ENCODE measurements around the gene ZNF598.
"Not testable (repeated sequence)": the region's sequence is repeated elsewhere in the genome, so short reads cannot be mapped to it uniquely, and the experiment has no call there.

ZNF598 gene

DNA sequence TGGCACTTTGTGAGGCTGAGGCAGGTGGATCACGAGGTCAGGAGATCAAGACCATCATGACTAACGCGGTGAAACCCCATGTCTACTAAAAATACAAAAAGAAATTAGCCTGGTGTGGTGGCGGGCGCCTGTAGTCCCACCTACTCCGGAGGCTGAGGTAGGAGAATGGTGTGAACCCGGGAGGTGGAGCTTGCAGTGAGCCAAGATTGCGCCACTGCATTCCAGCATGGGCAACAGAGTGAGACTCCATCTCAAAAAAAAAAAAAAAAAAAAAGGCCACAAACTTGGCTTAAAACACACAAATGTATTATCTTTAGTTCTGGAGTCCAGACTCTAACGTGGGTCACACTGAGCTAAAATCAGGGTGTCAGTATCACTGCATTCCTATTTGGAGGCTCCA, 2.1 kb upstream of the ZNF598 start:
- H3K4me3 ChIP-seq (ENCODE audit: low read depth, low read length); H3K27ac ChIP-seq (ENCODE audit: extremely low read depth, low read depth, low read length); H3K9me3 ChIP-seq (ENCODE audit: control insufficient read depth, insufficient read depth, low read depth, low read length): not testable (repeated sequence)
- CTCF ChIA-PET, result interaction anchor here (0.9 to 2.5 kb wide), 6 partner anchors 8 to 142 kb away, joined by 3 to 11 read pairs (median 6); no protein-coding TSS in a partner anchor
- TF ChIP-seq, protein P1, sequence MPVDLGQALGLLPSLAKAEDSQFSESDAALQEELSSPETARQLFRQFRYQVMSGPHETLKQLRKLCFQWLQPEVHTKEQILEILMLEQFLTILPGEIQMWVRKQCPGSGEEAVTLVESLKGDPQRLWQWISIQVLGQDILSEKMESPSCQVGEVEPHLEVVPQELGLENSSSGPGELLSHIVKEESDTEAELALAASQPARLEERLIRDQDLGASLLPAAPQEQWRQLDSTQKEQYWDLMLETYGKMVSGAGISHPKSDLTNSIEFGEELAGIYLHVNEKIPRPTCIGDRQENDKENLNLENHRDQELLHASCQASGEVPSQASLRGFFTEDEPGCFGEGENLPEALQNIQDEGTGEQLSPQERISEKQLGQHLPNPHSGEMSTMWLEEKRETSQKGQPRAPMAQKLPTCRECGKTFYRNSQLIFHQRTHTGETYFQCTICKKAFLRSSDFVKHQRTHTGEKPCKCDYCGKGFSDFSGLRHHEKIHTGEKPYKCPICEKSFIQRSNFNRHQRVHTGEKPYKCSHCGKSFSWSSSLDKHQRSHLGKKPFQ (tag by site-specific recombination; IDR thresholded peaks at IDR 0.05), result peak; percentile 95
- POLR2A ChIA-PET, result interaction anchor here (0.6 to 2.0 kb wide), 4 partner anchors 8 to 496 kb away, joined by 5 to 11 read pairs (median 6); partner anchors contain the start of genes RPS2 and TRAF7
- H3K4me1 ChIP-seq (ENCODE audit: control insufficient read depth, insufficient read depth, low read length), result peaks cover 27% of the 10 kb centered on the region
- peaks cover 0 to 14% of the 10 kb centered on the region in 2 experiments; a peak in 1 of 3 replicates for H3K36me3 ChIP-seq (ENCODE audit: control insufficient read depth in 2 of 2, insufficient read depth in 1 of 2, low read length in 2 of 2)

DNA sequence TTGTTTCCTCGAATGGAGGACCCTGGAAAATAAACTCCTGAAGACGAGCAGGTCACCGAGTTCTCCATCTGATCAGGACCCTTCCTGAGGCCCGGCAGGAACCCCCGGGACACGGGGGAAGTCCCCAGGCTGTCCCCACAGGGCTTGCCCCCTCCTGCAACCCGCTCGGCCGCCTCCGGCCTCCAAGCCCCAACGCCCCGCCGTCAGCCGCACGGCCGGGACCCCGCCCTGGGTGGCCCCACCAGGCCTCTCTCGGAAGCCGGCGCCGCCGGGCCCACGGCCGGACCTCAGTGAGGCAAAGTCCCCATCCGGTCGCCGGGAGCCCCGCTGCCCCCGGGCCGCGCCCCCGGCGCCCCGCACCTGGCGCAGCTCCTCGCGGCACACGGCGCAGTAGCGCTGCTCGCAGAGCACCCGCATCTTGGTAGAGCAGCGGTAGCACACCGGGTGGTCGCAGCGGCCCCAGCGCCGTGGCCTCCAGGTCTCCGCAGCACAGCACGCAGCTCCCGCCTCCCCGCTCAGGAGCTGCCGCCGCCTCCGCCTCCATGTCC, 383 bp downstream of the ZNF598 start:
- ChIA-PET CTCF (interaction anchor here (0.6 to 1.8 kb wide), 3 partner anchors 13 to 131 kb away, joined by 4 to 7 read pairs (median 6); no protein-coding TSS in a partner anchor), POLR2A (interaction anchor here (0.6 to 2.7 kb wide), 4 partner anchors 22 to 227 kb away, joined by 3 to 17 read pairs (median 4); partner anchors contain the start of genes NUBP2, SPSB3 and TRAF7)
- H3K4me1 ChIP-seq (ENCODE audit: control insufficient read depth, insufficient read depth, low read length), result peaks cover 26% of the 10 kb centered on the region
- peak overlapping the region; percentile 75 for H3K4me3 ChIP-seq (ENCODE audit: low read depth, low read length)
- TF ChIP-seq, protein P2, sequence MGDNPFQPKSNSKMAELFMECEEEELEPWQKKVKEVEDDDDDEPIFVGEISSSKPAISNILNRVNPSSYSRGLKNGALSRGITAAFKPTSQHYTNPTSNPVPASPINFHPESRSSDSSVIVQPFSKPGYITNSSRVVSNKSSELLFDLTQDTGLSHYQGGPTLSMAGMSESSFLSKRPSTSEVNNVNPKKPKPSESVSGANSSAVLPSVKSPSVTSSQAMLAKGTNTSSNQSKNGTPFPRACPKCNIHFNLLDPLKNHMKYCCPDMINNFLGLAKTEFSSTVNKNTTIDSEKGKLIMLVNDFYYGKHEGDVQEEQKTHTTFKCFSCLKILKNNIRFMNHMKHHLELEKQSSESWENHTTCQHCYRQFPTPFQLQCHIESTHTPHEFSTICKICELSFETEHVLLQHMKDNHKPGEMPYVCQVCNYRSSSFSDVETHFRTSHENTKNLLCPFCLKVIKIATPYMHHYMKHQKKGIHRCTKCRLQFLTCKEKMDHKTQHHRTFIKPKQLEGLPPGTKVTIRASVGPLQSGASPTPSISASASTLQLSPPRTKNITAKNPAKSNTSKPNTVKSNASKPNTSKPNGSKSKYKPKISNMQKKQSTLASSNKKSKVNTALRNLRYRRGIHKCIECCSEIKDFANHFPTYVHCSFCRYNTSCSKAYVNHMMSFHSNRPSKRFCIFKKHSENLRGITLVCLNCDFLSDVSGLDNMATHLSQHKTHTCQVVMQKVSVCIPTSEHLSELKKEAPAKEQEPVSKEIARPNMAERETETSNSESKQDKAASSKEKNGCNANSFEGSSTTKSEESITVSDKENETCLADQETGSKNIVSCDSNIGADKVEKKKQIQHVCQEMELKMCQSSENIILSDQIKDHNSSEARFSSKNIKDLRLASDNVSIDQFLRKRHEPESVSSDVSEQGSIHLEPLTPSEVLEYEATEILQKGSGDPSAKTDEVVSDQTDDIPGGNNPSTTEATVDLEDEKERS (tag by site-specific recombination; IDR thresholded peaks at IDR 0.05), result no peak
- peak; percentile 13; the same call in 1 of the 2 replicates for TF ChIP-seq ZBTB8A (tag by site-specific recombination; IDR thresholded peaks at IDR 0.05)
- peak; percentile 8; the same call in 1 of the 2 replicates for TF ChIP-seq ZNF660 (tag by site-specific recombination; IDR thresholded peaks at IDR 0.05)
- TF ChIP-seq ZXDB (tag by site-specific recombination; IDR thresholded peaks at IDR 0.05), result 0 out of 2 replicates have a peak, but pooled peaks have one; percentile 11
- TF ChIP-seq GLIS2 (tag by site-specific recombination; IDR thresholded peaks at IDR 0.05), result peak; percentile 46; the same call in 1 of the 2 replicates
- TF ChIP-seq, protein P3, sequence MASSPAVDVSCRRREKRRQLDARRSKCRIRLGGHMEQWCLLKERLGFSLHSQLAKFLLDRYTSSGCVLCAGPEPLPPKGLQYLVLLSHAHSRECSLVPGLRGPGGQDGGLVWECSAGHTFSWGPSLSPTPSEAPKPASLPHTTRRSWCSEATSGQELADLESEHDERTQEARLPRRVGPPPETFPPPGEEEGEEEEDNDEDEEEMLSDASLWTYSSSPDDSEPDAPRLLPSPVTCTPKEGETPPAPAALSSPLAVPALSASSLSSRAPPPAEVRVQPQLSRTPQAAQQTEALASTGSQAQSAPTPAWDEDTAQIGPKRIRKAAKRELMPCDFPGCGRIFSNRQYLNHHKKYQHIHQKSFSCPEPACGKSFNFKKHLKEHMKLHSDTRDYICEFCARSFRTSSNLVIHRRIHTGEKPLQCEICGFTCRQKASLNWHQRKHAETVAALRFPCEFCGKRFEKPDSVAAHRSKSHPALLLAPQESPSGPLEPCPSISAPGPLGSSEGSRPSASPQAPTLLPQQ (tag by site-specific recombination; IDR thresholded peaks at IDR 0.05), result peak; percentile 19; the same call in 1 of the 2 replicates
- 0 out of 2 replicates have a peak, but pooled peaks have one; percentile 7 for TF ChIP-seq ZNF596 (tag by site-specific recombination; IDR thresholded peaks at IDR 0.05)
- no peak for TF ChIP-seq ZNF341 (tag by site-specific recombination; IDR thresholded peaks at IDR 0.05; ENCODE audit: low read depth)
- TF ChIP-seq, protein P4, sequence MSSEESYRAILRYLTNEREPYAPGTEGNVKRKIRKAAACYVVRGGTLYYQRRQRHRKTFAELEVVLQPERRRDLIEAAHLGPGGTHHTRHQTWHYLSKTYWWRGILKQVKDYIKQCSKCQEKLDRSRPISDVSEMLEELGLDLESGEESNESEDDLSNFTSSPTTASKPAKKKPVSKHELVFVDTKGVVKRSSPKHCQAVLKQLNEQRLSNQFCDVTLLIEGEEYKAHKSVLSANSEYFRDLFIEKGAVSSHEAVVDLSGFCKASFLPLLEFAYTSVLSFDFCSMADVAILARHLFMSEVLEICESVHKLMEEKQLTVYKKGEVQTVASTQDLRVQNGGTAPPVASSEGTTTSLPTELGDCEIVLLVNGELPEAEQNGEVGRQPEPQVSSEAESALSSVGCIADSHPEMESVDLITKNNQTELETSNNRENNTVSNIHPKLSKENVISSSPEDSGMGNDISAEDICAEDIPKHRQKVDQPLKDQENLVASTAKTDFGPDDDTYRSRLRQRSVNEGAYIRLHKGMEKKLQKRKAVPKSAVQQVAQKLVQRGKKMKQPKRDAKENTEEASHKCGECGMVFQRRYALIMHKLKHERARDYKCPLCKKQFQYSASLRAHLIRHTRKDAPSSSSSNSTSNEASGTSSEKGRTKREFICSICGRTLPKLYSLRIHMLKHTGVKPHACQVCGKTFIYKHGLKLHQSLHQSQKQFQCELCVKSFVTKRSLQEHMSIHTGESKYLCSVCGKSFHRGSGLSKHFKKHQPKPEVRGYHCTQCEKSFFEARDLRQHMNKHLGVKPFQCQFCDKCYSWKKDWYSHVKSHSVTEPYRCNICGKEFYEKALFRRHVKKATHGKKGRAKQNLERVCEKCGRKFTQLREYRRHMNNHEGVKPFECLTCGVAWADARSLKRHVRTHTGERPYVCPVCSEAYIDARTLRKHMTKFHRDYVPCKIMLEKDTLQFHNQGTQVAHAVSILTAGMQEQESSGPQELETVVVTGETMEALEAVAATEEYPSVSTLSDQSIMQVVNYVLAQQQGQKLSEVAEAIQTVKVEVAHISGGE (tag by site-specific recombination; conservative IDR thresholded peaks at IDR 0.05; ENCODE audit: low read depth), result peak; percentile 34; the same call in 1 of the 2 replicates
- TF ChIP-seq ZFP41 (tag by site-specific recombination; IDR thresholded peaks at IDR 0.05; ENCODE audit: borderline replicate concordance), result no peak
- H3K9me3 ChIP-seq (ENCODE audit: control insufficient read depth, insufficient read depth, low read depth, low read length), result no peaks in the 10 kb centered on the region
- H3K27ac ChIP-seq (ENCODE audit: extremely low read depth, low read depth, low read length), result peak overlapping the region; percentile 97
- H3K36me3 ChIP-seq (ENCODE audit: control insufficient read depth in 2 of 2, insufficient read depth in 1 of 2, low read length in 2 of 2), result peaks cover 0 to 27% of the 10 kb centered on the region in 2 experiments; a peak in 1 of 3 replicates
